ENCODE measurements around the gene PRXL2A.
"Not testable (repeated sequence)": the region's sequence is repeated elsewhere in the genome, so short reads cannot be mapped to it uniquely, and the experiment has no call there.

The PRXL2A gene

DNA sequence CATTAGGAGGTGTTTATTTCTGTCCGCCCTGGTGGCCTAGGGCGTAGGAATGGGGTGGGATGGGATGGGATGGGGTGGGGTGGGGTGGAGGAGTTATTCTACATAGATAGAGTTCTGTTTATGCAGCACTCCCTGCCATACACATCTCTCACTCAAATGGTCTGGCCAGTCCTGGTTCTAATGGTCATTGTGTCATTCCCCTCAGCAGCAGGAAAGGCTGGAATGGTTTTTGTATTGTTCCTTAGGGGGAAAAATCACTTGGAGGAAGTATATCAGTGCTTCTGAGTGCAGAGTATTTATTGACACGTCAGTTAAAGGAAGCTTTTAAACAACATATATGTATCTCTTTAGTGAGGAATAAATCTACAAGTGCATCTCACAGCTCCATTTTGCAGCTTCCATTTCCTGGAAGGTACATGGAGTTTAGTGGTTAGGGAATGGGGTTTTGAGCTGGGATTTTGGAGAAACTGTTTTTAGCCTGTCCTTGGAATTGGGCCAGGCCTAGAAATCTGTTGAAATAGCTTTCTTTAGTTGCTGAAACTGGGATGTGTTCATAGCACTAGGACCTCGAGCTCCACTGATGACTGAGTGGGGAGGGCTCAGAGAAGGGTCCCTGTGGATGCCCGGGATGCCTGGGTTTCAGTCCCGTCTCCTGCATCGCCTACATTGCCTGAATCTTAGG, 54.1 kb downstream of the PRXL2A start:
- ATAC-seq: no peak

DNA sequence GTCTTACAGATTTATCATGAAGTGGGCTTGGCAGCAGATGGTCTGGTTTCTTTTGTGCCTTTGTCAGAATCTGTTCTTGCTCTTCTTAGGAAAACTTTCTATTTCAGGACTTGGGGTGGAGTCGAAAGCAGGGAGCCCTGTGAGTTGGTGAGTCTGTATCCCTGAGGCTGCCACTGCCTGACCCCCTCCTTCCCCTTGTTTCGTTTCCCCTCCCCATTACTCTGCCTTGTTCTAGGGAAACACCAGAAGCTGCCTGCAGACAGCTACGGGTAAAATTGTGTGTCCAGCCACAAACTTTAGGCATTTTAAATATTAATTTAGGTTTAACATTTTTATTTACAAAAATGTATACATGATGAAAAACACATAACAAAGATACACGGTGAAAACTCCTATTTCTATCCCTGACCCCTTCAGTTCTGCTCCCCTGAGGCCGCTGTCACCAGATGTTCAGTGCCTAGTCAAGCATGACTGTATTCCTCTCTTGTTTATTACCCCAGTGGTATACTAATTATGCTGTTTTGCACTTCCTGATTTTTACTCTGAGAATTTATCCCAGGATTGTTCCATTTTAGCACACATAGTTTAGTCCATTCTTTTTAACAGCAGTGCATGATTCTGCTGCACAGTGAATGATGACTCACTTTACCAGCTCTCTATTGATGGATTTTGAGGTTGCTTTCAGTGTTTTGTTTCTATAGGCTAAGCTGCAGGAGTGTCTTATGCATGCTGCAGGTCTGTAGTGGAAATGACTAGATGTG, 54.8 kb downstream of the PRXL2A start:
- ATAC-seq: peak; percentile 49 to 52

GRCh38 chr10:80463868-80464267, 55.5 kb downstream of the PRXL2A start:
- ATAC-seq: no peak

- no peak for ATAC-seq
These were observed 56.5 kb downstream of the PRXL2A start for GRCh38 chr10:80464557-80465450.

DNA sequence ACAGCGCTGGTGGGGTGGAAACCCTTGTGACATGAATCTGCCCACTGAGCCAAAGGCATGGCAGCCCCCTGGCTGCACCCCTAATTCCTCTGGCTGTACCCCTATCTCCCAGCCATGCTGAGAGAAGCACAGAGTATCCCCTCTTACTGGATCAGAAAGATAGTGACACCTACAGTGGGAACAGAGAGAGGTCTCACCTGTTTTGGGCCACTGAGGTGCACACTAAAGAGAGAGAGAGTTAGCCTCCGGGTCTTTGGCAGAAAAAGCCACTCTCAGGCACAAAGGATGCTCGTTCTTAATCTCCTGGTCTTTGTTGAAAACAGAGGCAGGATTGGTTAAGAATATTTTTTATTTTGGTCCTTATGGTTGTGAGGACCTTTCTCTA, 57.1 kb downstream of the PRXL2A start:
- no peak for ATAC-seq

DNA sequence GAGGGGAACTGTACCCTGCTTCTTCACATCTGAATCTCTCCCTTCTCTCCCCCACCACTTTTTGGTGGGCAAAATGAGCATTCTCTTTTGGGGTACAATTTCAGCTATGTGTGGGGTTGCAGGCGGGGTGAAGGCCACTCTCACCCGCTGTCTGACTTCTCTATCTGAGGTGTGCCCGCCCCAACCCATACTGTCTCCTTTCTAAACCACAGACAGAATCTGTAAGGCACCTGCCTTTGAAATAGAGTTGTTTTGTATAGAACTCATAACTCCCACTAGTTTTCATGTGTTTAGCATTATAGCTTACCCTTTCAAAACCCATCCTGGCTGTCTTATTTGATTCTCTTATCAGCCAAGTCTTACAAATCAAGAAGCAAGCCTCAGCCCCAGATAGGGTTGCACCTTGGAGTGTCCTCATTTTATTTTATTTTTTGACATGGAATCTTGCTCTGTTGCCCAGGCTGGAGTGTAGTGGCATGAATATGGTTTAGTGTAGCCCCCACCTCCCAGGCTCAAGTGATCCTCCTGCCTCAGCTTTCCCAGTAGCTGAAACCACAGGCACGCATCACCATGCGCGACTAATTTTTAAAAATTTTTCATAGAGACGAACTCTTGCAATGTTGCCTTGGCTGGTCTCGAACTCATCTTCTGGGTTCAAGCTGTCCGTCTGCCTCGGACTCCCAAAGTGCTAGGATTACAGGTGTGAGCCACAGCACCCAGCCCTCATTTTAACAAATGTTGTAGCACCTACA, 57.7 kb downstream of the PRXL2A start:
- ATAC-seq: peak; percentile 74

- ATAC-seq: no peak
These were observed 58.5 kb downstream of the PRXL2A start for GRCh38 chr10:80466724-80467326.

DNA sequence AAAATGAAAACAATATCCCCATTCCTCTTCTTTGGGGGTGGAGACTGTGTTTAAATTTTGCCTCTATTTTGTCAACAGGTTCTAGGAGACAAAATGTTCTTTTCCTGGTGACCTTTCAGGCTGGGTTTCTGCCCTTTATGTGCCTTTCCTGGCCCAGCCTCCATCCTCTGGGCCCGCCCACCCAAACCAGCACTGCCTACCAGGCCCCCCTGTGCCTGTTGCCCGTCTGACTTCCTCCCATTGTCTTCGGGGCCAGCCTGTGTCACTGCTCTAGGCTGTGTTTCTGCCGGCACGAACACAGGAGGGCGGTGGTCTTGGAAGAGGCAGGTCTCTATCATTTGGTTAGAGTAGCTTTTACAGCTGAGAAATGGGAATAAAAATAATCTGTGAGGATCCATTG, 59.7 kb downstream of the PRXL2A start:
- no peak for ATAC-seq

GRCh38 chr10:80468806-80469421, 60.6 kb downstream of the PRXL2A start:
- ATAC-seq: no peak

- ATAC-seq: no peak
These were observed 61.9 kb downstream of the PRXL2A start for GRCh38 chr10:80470266-80470665.

- peak; percentile 43 to 49 for ATAC-seq
These were observed 62.6 kb downstream of the PRXL2A start for GRCh38 chr10:80471001-80471400.

DNA sequence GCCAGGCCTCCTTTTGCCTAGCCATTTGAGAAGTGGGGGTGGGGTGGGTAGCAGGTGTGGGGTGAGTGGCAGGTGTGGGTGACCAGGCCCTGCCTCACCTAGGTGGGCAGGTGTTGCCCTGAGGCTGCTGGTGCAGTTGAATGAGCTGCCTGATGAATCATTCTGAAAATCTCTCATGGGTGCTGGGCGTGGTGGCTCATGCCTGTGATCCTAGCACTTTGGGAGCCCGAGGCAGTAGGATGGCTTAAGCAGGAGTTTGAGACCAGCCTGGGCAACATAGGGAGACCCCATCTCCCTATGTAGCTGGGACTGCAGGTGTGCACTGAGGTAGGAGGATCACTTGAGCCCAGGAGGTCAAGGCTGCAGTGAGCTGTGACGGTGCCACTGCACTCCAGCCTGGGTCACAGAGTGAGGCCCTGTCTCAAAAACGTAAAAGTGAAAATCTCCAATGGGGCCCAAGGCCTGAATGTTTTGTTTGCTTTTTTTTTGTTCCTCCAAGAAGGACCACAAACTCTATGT, 63.4 kb downstream of the PRXL2A start:
- peak; percentile 48 to 67 for ATAC-seq

GRCh38 chr10:80472234-80473095, 64.1 kb downstream of the PRXL2A start:
- ATAC-seq: peak; percentile 83 to 87

DNA sequence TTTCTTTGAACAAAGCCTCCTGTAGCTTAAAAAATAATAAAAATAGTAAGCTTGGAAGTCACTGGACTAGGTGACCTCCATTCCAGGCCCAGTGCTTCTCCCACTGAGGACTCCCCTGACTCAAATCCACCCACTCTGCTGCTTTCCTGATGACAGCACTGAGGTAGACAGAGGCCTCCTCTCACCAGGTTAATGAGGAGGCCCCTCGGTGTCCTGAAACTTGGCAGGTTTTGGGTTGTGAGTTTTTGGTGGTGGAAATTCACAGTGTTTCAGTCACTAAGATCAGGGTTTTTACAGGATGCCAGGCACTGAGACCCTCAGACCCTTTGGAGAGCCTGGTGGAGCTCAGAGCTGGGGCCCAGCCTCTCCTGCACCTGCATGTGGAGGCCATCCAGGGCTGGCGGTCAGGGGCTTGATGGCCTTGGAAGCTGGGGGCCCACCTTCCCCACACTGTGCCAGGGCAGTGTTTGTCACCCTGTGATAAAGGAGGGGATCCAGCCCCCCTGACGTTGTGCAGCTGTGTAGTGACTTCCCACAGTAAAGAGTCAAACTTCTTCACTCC, 64.8 kb downstream of the PRXL2A start:
- ATAC-seq: no peak

DNA sequence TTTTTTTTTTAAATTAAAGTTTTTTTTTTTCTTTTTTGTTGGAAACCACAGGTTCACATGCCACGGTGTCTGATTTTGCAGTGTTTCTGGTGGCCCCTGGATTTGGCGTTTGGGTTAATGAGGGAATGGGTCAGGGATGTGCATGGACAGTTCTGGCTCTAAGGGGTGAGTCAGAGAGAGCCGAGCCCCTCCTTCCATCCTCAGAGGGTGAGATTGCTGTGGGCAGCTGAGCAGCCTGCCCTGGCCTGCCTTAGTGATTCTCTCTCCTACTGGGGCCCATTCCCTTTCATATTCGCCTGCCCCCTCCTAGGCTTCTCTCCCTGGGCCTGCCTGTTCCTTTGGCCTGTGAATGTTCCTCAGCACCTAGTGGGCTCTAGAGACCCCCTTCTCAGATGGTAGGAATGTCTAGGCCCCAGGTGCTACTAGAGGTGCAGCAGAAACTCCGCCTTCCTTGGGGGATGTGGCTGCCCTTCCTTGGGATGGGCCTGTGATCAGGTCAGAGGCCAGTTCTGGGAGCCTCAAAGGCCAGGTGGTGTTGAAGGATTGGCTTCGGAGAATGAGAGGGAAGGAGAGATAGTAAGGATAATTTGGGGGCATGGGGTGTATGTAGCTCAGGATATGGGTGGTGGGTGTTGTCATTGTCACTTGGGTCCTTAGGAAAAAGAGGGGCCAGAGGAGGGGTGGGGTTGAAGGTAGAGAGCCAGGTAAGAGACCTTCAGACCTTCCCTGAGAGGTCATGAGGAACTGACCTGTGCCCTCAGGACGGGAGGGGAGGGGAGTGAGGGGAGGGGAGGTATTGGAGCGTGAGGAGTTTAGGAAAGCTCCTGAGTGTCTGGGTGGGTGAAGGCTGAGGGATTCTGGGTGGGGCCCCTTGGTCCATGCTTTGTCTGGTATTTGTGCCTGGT, 65.6 kb downstream of the PRXL2A start:
- ATAC-seq: no peak

DNA sequence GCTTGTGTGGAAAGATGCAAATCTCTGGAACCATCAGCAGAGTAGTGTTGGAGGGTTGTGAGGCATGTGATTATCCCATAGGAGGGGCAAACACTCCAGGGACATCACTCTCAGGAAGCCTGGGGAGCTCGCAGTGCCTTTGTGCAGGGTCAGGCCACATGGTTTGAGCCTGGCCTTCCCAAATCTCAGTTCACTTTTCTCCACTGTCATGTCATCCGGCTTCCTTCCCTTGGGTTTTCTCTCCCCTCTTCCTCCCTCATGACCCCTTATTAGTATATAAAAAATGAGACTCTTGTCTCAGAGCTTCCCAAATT, 66.2 kb downstream of the PRXL2A start:
- no peak for ATAC-seq

DNA sequence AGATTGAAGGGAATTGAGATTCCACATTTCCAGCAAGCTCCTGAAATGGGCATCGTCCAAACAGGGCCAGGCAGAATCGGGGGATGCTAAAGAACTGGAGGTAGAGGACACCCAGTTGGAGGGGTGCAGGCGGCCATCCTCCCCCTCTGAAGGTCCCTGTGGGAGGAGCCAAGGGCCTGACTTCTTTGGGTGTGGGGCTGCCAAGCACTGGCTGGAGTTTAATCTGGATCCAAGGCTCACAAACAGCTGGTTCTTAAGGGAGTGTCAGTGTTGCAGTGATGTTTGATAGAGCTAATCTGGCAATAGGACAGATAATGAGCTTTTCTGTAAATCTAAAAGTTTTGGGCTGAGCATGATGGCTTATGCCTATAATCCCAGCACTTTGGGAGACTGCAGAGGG, 66.6 kb downstream of the PRXL2A start:
- no peak for ATAC-seq

DNA sequence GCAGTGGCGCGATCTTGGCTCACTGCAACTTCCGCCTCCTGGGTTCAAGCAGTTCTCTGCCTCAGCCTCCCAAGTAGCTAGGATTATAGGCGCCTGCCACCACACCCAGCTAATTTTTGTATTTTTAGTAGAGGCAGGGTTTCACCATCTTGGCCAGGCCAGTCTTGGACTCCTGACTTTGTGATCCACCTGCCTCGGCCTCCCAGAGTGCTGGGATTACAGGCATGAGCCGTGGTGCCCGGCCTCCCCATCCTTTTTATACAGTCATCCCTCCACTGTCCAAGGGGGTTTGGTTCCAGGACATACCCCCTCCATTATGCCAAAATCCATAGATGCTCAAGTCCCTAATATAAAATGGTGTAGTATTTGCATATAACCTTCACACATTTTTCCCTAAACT, 67.3 kb downstream of the PRXL2A start:
- not testable (repeated sequence) for ATAC-seq

GRCh38 chr10:80476685-80477084, 68.3 kb downstream of the PRXL2A start:
- no peak for ATAC-seq

Measured in activated CD4-positive, CD25-positive, alpha-beta regulatory T cell treated with anti-CD3 and anti-CD28 coated beads, Interleukin-2, amount 50 U/mL, for 24 hours (primary cell).